Keratinocyte (primary cell): ENCODE data around the gene SLAMF1.

Experiments used
- CTCF ChIP-seq, 3 experiments: IDR thresholded peaks in 1 of 3; conservative IDR thresholded peaks in 1 of 3; optimal IDR thresholded peaks in 1 of 3; 2 replicates in 2 of 3; 3 replicates in 1 of 3; pipeline versions ENCODE3 to v1.5.1; 2011; ENCODE audit warnings: low read length in 3 of 3, mild to moderate bottlenecking in 3 of 3, moderate library complexity in 2 of 3, control low read depth in 1 of 3, inconsistent platforms in 1 of 3; ENCODE audit not compliant: insufficient read depth in 2 of 3; ENCODE audit errors: extremely low read depth in 1 of 3
- EZH2 ChIP-seq: IDR thresholded peaks from one replicate; pipeline ENCODE4 v1.6.1; 2012; ENCODE audit warnings: inconsistent platforms, mild to moderate bottlenecking, low read length, moderate library complexity

DNA sequence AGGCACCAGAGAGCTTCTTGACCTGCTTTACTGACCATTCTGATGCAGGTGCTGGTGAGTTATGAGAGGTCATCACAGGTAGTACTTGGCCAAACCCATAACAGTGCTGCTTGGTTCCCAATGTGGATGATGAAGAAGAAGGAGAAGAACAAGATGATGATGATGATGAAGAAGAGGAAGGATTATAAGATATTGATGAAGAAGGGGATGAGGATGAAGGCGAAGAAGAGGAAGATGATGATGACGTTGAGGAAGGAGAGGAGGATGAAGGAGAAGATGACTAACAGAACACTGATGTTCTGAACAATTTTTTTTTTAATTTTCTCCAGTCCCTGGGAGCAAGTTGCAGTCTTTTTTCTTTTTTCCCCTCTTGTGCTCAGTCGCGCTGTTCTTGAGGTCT lies 23.9 kb upstream of the SLAMF1 start:
- TF ChIP-seq CTCF (optimal IDR thresholded peaks at IDR 0.05 in 1 of 3, IDR thresholded peaks at IDR 0.05 in 1 of 3, conservative IDR thresholded peaks at IDR 0.05 in 1 of 3; ENCODE audit: extremely low read depth in 1 of 3, insufficient read depth in 2 of 3, low read length in 3 of 3) (no peak), EZH2 (no peak)
